HEK293 (cell line): ENCODE data around the gene STXBP3.

Experiments used
- TF ChIP-seq, protein P1 (sequence below): fragments of 450-650 bp; formaldehyde crosslinking; IDR thresholded peaks from 2 replicates; pipeline ENCODE4 v1.5.1; 2016; ENCODE audit warnings: missing biosample characterization, missing genetic modification characterization
- TF ChIP-seq, protein P2 (sequence below): fragments of 450-650 bp; formaldehyde crosslinking; IDR thresholded peaks from 2 replicates; pipeline ENCODE4 v1.5.1; 2016; ENCODE audit warnings: missing biosample characterization, missing genetic modification characterization

DNA sequence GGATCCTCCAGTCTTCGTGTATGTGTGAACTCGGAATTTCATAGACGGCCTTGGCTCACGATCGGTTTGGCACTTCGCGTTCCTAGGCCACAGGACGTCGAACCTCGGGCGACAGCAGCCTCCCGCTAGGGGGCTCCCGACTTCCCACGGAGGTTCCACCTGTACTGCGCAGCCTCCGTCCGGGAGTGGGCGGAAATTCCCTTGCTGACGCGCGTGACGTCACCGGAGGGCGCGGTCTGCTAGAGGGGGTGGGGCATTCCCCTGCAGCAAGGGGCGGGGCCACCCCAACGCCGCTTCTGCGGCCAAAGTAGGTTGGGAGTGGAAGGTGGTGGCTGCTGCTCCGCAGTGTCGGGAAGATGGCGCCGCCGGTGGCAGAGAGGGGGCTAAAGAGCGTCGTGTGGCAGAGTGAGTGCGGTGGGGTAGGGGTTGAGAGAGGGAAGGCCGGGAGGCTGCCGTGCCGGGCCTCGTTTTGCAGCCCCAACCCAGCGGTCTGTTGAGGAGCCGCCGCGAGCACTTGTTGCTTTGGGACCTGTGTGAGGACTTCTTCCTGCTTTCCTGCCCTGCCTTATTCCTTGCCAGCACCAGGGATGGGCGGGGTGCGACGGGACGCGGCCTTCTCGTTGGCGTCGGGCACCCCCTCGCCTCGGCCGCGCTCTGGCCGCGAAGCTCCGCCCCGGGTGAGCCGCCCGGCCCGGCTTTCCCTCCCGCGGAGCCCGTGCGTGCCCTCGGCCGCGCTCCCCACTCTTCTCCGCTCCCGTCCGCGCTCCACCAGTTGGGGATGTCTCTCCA, at the start of gene STXBP3:
- TF ChIP-seq, protein P1, sequence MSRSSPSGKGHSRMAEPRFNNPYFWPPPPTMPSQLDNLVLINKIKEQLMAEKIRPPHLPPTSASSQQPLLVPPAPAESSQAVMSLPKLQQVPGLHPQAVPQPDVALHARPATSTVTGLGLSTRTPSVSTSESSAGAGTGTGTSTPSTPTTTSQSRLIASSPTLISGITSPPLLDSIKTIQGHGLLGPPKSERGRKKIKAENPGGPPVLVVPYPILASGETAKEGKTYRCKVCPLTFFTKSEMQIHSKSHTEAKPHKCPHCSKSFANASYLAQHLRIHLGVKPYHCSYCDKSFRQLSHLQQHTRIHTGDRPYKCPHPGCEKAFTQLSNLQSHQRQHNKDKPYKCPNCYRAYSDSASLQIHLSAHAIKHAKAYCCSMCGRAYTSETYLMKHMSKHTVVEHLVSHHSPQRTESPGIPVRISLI (tag by site-specific recombination): no peak
- TF ChIP-seq, protein P2, sequence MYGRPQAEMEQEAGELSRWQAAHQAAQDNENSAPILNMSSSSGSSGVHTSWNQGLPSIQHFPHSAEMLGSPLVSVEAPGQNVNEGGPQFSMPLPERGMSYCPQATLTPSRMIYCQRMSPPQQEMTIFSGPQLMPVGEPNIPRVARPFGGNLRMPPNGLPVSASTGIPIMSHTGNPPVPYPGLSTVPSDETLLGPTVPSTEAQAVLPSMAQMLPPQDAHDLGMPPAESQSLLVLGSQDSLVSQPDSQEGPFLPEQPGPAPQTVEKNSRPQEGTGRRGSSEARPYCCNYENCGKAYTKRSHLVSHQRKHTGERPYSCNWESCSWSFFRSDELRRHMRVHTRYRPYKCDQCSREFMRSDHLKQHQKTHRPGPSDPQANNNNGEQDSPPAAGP (tag by site-specific recombination): peak; percentile 89
